ENCODE data around the gene JAZF1. TPM values are rescaled to one million over a fixed set of nuclear protein-coding genes. Genes with fewer than 3 reads are reported as not detected.

JAZF1 gene
- total RNA-seq, 1 donor from 2014 or later = 7.2 TPM

DNA sequence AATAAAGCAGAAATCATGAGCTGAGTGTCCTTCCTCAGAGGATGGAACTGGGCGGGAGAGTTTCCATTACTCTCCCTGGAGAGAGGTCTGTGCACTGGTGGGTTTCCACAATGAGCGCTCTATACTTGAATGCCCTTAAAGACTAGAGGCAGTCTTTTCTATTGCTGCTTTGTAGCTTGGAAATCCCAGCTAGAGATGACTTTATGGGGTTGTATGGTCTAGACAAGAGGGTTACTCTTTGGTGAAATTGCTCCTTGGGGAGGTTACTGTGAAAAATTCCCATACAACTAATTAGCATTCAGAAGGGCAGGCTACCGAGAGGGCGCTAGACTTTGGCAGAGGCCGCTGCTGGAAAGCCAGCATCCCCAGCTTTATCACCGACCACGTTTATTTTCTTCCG lies 303.8 kb downstream of the JAZF1 start:
- Mint-ChIP-seq H3K27ac (no peak overlapping the region), H3K9me3 (no peaks in the 10 kb centered on the region), H3K4me3 (no peak overlapping the region), H3K27me3 (ENCODE audit: low read depth) (peaks cover 1% of the 10 kb centered on the region), H3K36me3 (no peaks in the 10 kb centered on the region), H3K4me1 (no peaks in the 10 kb centered on the region)
- no peak for TF ChIP-seq CTCF (IDR thresholded peaks at IDR 0.05; ENCODE audit: unreplicated experiment)
- DNase-seq (ENCODE audit: low spot score in 2 of 2, unreplicated experiment in 2 of 2) = no peak

- no peak for DNase-seq (ENCODE audit: low spot score in 2 of 2, unreplicated experiment in 2 of 2)
- no peak overlapping the region for H3K4me3 Mint-ChIP-seq
- H3K9me3 Mint-ChIP-seq = no peaks in the 10 kb centered on the region
- peaks cover 1% of the 10 kb centered on the region for H3K27me3 Mint-ChIP-seq (ENCODE audit: low read depth)
- no peaks in the 10 kb centered on the region for H3K36me3 Mint-ChIP-seq
- TF ChIP-seq CTCF (IDR thresholded peaks at IDR 0.05; ENCODE audit: unreplicated experiment) = no peak
- no peaks in the 10 kb centered on the region for H3K4me1 Mint-ChIP-seq
- no peak overlapping the region for H3K27ac Mint-ChIP-seq
Measured at GRCh38 chr7:27875832-27876231, 304.8 kb downstream of the JAZF1 start.

GRCh38 chr7:27875061-27875460 lies 305.5 kb downstream of the JAZF1 start:
- peaks cover 1% of the 10 kb centered on the region for H3K27me3 Mint-ChIP-seq (ENCODE audit: low read depth)
- no peak for DNase-seq (ENCODE audit: low spot score in 2 of 2, unreplicated experiment in 2 of 2)
- no peaks in the 10 kb centered on the region for H3K9me3 Mint-ChIP-seq
- no peak overlapping the region for H3K4me3 Mint-ChIP-seq
- H3K27ac Mint-ChIP-seq = no peak overlapping the region
- no peaks in the 10 kb centered on the region for H3K4me1 Mint-ChIP-seq
- H3K36me3 Mint-ChIP-seq = no peaks in the 10 kb centered on the region
- no peak for TF ChIP-seq CTCF (IDR thresholded peaks at IDR 0.05; ENCODE audit: unreplicated experiment)

DNA sequence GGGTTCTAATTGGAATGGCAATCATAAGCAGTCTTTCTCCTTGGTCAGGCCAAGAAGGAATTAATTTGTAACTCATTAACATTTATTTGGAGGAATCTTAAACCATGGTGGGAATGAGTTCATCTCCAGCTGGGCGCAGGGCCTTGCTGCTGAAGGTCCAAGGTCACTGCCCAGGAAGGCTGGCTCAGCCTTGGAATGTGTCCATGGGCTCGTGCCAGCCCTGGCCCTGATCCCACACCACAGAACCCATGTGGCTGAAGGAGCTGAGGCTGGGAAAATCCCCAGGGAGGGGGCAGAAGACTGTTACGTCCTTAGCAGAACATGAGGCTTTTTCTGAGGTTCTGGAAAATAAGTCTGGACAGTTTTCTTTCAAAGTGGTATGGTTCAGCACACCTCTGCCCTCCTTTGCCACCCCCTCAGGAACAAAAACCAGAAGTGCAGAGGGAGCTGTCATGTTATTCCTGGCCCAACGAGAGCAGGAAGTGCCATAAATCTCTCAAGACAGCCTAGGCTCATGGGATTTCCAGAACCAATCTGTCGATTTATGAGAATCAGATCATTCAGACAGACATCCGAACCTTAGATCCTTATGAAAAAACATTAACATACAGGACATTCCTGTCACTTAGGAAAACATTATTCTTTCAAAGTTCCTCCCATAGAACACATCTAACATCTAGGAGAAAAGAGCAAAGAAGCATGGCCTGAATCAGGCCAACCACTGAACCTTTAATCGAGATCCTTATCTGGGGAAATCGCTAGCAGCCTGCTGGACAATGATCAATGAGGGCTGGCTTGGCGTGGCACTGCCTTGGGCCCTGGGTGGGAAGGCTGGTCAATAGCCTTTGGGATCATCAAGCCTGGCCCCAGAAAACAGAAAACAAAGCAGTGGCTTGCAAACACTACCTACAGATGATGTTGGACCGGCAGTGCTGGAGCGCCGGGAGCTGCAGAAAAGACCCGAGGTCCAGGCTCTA lies 306.3 kb downstream of the JAZF1 start:
- Mint-ChIP-seq H3K27me3 (ENCODE audit: low read depth) (peaks cover 1% of the 10 kb centered on the region), H3K4me1 (no peaks in the 10 kb centered on the region), H3K9me3 (no peaks in the 10 kb centered on the region), H3K4me3 (no peak overlapping the region), H3K27ac (no peak overlapping the region), H3K36me3 (no peaks in the 10 kb centered on the region)
- no peak for DNase-seq (ENCODE audit: low spot score in 2 of 2, unreplicated experiment in 2 of 2)
- TF ChIP-seq CTCF (IDR thresholded peaks at IDR 0.05; ENCODE audit: unreplicated experiment) = no peak

GRCh38 chr7:27872356-27873275 lies 308.0 kb downstream of the JAZF1 start:
- H3K27ac Mint-ChIP-seq = no peak overlapping the region
- H3K9me3 Mint-ChIP-seq = no peaks in the 10 kb centered on the region
- peaks cover under 1% of the 10 kb centered on the region for H3K27me3 Mint-ChIP-seq (ENCODE audit: low read depth)
- DNase-seq (ENCODE audit: low spot score in 2 of 2, unreplicated experiment in 2 of 2) = no peak
- no peaks in the 10 kb centered on the region for H3K36me3 Mint-ChIP-seq
- peaks cover 4% of the 10 kb centered on the region for H3K4me1 Mint-ChIP-seq
- H3K4me3 Mint-ChIP-seq = no peak overlapping the region
- no peak for TF ChIP-seq CTCF (IDR thresholded peaks at IDR 0.05; ENCODE audit: unreplicated experiment)

Measured in mesothelial cell of epicardium (in vitro differentiated cells).